WI38 (cell line): ENCODE measurements around the gene ERMARD.

Experiments used
- H3K4me3 ChIP-seq: 2 replicates; pipeline ENCODE4 v1.5.1; 2011; ENCODE audit warnings: low read depth, mild to moderate bottlenecking, control low read depth, low read length
- CTCF ChIP-seq: IDR thresholded peaks from 2 replicates; pipeline ENCODE4 v1.5.1; 2012; ENCODE audit warnings: low read depth, mild to moderate bottlenecking, control low read depth, low read length

The ERMARD gene

GRCh38 chr6:169723991-169724493 lies 27.4 kb upstream of the ERMARD start:
- H3K4me3 ChIP-seq, result peak overlapping the region; percentile 46

GRCh38 chr6:169724494-169725124 lies 26.8 kb upstream of the ERMARD start, which contains the start of gene PHF10:
Gene PHF10, minus strand, starts transcription at chr6:169724500. Its CDS starts 569 bp downstream, at chr6:169723931.
- TF ChIP-seq CTCF, result no peak
- peak within 1 kb of the TSS; percentile 73 for H3K4me3 ChIP-seq

More at GRCh38 chr6:169723991-169724493, 27.4 kb upstream of the ERMARD start:
- TF ChIP-seq CTCF, result no peak

- TF ChIP-seq CTCF, result no peak
Observed at GRCh38 chr6:169725125-169726048, 26.0 kb upstream of the ERMARD start.

GRCh38 chr6:169726049-169726400 lies 25.4 kb upstream of the ERMARD start:
- no peak overlapping the region for H3K4me3 ChIP-seq
- TF ChIP-seq CTCF, result no peak

More at GRCh38 chr6:169725125-169726048, 26.0 kb upstream of the ERMARD start:
- peak overlapping the region; percentile 57 for H3K4me3 ChIP-seq

GRCh38 chr6:169726963-169727362 lies 24.5 kb upstream of the ERMARD start:
- H3K4me3 ChIP-seq, result no peak overlapping the region
- TF ChIP-seq CTCF, result no peak

- H3K4me3 ChIP-seq, result no peak overlapping the region
- no peak for TF ChIP-seq CTCF
Observed at GRCh38 chr6:169729961-169730360, 21.5 kb upstream of the ERMARD start.
